ENCODE measurements around the gene TBC1D22A. TPM values are rescaled to one million over a fixed set of nuclear protein-coding genes. Genes with fewer than 3 reads are reported as not detected.
A peak's percentile ranks its signal among the peaks of the same experiment; 100 is the strongest.

TBC1D22A gene
- total and polyA plus RNA-seq, 9 of the 15 experiments (the other 6 are each of a cell fraction or from before 2014, with no cell fraction given), result 0.20 to 11.5 (median 5.2) TPM

DNA sequence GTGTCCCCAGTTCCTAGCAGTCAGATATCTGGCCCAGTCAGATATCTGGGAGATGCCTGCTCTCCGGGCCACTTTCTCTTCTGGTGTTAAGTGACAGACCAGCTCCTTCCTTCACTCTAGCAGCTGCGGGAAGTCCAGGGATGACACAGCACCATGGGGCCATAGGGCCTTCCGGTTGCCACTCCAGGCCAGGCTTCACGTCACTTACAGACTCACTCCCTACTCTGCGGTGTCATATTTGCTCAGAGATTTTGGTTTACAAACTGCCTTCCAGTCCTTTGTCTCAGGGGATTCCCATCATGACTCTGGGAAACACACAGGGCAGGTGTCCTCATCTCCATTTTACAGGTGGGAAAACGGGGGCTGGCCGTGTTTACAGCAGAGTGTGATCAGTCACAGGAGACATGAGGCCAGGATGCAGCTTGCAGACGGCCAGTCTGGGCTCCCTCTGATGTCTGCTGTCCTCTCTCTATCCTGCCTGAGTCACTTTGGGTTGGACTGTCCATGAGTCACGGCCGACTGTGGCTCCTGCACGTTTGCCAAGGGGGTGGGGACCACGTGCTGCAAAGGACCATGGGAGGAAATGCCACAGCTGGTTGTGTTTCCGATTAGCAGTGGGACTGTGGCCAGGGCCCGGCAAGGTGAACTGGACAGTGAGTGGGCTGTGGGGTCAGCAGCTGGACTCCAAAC lies 8.2 kb upstream of the TBC1D22A start (continued):
- TF ChIP-seq ETV1 (tag; conservative IDR thresholded peaks at IDR 0.05; ENCODE audit: low read depth) (peak; percentile 74), MYNN (IDR thresholded peaks at IDR 0.05) (no peak; the same call in 1 of the 2 replicates), MYNN (CRISPR knock-in tag; IDR thresholded peaks at IDR 0.05) (no peak), ELF1 (tag; IDR thresholded peaks at IDR 0.05) (peak; percentile 33; the same call in 1 of the 2 replicates), FOS (IDR thresholded peaks at IDR 0.05; ENCODE audit: extremely low read depth, insufficient read length) (peak; percentile 20), NELFE (IDR thresholded peaks at IDR 0.05; ENCODE audit: insufficient read depth, insufficient read length) (no peak), ZBTB9 (CRISPR knock-in tag; IDR thresholded peaks at IDR 0.05) (peak; percentile 17; the same call in 1 of the 2 replicates), ATF2 (CRISPR knock-in tag; IDR thresholded peaks at IDR 0.05) (no peak), BCL6 (CRISPR knock-in tag; IDR thresholded peaks at IDR 0.05) (no peak), CHD2 (IDR thresholded peaks at IDR 0.05; ENCODE audit: low read depth, low read length) (no peak), RBM14 (IDR thresholded peaks at IDR 0.05; ENCODE audit: borderline replicate concordance, insufficient read depth, low read depth, low read length) (no peak), RBM34 (IDR thresholded peaks at IDR 0.05; ENCODE audit: borderline replicate concordance, insufficient read depth, low read length) (no peak), POU5F1 (IDR thresholded peaks at IDR 0.05; ENCODE audit: borderline replicate concordance, low read depth, low read length, partially characterized antibody) (no peak), GTF2E2 (tag; IDR thresholded peaks at IDR 0.05) (no peak), SMAD2 (IDR thresholded peaks at IDR 0.05; ENCODE audit: low read depth, low read length) (no peak), FOSL1 (tag; conservative IDR thresholded peaks at IDR 0.05) (peak; percentile 96), FOXP1 (CRISPR knock-in tag; IDR thresholded peaks at IDR 0.05) (peak; percentile 46; the same call in 1 of the 2 replicates), NFE2L1 (tag; IDR thresholded peaks at IDR 0.05; ENCODE audit: borderline replicate concordance, low read depth) (no peak)
- TF ChIP-seq, protein P1, sequence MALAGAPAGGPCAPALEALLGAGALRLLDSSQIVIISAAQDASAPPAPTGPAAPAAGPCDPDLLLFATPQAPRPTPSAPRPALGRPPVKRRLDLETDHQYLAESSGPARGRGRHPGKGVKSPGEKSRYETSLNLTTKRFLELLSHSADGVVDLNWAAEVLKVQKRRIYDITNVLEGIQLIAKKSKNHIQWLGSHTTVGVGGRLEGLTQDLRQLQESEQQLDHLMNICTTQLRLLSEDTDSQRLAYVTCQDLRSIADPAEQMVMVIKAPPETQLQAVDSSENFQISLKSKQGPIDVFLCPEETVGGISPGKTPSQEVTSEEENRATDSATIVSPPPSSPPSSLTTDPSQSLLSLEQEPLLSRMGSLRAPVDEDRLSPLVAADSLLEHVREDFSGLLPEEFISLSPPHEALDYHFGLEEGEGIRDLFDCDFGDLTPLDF (CRISPR knock-in tag; IDR thresholded peaks at IDR 0.05), result no peak
- TF ChIP-seq, protein P2, sequence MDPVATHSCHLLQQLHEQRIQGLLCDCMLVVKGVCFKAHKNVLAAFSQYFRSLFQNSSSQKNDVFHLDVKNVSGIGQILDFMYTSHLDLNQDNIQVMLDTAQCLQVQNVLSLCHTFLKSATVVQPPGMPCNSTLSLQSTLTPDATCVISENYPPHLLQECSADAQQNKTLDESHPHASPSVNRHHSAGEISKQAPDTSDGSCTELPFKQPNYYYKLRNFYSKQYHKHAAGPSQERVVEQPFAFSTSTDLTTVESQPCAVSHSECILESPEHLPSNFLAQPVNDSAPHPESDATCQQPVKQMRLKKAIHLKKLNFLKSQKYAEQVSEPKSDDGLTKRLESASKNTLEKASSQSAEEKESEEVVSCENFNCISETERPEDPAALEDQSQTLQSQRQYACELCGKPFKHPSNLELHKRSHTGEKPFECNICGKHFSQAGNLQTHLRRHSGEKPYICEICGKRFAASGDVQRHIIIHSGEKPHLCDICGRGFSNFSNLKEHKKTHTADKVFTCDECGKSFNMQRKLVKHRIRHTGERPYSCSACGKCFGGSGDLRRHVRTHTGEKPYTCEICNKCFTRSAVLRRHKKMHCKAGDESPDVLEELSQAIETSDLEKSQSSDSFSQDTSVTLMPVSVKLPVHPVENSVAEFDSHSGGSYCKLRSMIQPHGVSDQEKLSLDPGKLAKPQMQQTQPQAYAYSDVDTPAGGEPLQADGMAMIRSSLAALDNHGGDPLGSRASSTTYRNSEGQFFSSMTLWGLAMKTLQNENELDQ (CRISPR knock-in tag; IDR thresholded peaks at IDR 0.05; ENCODE audit: borderline replicate concordance), result no peak

Measured in K562 (cell line).